NOMO-1 treated with DMSO at 0.1 percent for 48 hours (cell line): ENCODE data around the gene SYTL5.

Source experiments
- DNase-seq: peaks from one replicate; lab custom pipeline; 2025; ENCODE audit not compliant: unreplicated experiment; lab: John Stamatoyannopoulos, UW

SYTL5 gene

DNA sequence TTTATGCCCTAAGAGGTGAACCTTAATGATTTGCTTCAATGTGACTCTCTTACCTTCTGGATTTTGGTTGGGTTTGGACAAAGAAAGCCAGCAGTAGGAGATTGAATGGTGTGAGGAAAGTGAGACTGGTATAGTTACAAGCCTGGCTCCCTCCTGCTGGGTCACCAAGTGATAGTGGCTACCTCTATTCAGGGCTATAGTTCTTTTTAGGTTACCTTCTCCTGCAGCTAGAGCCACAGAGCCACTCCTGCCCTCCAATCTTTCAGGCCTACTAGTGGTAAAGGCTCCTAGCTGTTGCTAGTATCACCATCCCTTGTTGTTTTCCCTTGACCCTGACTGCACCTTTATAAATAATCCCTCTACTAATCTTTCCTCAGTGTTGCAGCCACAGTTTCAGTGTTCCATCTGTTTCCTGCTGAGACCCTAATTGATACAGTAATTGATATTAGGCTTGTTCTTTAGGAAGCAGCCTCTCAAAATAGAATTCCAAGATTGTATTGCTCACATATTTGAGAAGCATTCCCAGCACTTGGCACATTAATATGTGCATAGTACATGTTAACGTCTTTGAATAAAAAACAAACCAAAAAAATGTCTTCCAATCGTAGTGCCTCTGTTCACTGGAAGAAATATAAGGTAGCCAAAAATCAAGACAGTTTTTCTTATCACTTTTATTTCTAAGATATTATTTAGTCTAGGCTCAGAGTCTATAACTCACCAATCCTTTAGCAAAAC is 132.0 kb downstream of the SYTL5 start:
- no peak for DNase-seq

DNA sequence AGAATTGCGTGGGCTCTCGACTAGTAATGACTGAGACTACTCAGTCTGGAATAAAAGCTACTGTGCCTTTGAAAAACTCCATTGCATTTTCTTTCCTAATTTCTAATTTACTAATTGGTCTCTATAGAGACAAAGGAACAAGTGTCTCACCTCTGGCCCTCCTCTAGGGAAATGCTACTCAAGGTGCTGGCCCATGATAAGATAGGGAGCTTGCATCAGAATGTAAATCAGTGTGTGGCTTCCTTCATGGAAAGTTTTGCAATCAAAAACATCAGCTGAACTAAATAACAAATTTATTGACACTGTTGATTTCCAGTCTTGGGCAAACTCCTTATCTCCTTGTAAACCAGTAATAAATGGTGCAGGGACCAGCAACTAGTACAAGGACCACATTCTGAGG is 132.5 kb downstream of the SYTL5 start:
- DNase-seq: no peak

DNA sequence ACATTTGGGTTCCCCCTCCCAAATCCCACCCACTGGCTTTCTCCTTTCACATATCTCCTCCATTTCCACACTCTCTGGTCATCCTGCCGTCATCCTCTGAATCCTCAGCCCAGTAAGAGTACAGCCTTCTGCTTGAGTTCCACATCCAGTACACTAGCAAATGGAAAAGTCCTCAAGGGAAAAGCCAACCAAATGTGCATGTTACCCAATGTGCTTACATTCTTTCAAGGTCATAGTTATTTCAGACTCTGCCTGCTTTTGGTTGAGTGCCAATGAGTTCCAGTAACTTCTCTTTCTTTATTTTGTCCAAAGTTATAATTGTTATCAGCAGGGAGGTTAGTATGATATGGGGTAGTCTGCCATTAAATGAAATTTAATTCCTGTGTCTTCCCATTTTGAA is 136.3 kb downstream of the SYTL5 start:
- DNase-seq: no peak

DNA sequence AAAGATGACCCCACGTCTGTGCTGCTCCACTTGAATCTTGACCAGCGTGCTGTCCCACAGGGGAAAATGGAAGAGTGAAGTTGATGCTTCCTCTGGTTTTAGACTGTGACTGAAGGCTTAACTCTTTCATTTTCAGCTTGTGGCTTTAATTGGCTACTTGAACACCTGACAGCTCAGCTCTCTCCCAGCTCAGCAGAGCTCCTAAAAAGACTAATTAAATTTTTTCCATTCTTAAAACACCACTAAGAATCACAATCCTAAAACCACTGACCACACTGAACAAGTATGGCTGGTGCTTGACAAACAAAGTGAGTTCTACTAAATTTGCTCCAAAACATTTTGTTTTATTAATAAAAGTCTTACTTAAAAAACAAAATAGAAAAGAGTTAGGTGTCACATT is 142.7 kb downstream of the SYTL5 start:
- no peak for DNase-seq

DNA sequence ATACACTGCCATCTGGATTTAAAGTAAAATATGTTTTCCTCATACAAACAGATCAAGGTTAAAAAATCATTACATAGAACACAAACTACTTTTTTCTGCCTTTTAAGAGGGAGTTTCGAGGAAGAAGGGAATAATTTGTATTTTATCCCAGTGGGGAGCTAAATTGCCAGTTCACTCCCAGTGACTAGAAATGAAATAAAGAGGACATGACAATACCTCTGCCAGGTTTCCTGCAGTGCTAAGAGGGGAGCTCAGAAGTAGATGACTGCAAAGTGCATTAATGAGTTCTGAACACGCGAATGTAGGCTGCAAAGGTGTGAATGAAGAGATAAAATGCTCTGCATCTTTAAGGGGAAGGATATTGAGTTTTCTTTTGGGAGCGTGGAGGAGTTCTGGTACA is 144.6 kb downstream of the SYTL5 start:
- no peak for DNase-seq

DNA sequence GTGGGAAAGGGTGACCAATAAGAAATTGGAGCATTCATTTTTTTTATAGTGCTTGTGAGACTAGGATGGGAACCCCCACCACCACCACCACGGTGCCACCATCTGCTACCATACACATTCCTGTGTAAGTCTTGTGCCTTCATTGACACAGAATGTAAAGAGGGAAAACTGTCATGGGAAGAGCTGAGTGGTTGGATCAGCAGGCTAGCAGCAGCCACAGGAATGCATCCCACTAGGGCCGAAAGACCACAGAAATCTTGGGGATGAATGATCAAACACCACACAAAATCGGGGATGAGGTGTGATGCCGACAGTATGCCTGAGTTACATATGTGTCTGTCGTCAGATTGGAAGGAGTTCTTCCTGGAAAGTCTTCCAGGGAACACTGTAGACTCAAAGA is 145.1 kb downstream of the SYTL5 start:
- DNase-seq: no peak

DNA sequence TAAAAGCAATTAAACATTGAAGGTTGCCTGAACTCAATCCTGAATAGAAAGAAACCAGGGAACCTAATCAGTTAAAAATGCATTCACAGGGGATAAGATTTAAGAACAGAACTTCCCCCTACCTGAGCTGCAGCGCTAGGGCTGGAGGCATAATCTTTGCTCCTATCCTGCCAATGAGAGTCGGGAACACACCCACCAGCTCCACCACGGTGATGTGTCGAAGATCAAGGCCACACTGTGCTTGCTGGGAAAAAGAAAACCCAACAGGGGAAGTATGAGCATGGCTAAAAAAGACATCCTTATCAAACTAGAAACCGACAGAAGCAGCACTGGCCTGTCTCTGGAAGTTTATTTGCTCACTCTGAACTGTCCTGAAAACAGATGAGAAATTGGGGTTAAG is 148.0 kb downstream of the SYTL5 start:
- no peak for DNase-seq

DNA sequence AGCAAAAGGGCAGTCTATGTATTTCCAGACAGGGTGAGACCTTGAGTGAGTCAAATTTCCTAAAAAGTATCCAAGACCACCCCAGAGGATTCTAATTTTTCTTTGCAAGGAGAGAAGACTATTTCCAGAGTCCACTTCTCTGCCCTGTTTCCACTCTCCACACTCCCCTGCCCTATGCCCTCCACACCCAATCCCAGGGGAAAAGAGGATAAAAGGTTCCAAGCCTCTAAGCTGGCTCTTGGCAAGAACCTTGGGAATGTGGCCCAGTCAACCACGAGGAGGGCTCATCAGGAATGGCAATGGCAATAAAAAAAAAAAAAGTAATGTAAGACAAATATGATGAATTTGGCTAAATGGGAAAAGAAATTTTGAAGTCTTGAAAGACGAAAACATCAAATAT is 148.5 kb downstream of the SYTL5 start:
- no peak for DNase-seq

DNA sequence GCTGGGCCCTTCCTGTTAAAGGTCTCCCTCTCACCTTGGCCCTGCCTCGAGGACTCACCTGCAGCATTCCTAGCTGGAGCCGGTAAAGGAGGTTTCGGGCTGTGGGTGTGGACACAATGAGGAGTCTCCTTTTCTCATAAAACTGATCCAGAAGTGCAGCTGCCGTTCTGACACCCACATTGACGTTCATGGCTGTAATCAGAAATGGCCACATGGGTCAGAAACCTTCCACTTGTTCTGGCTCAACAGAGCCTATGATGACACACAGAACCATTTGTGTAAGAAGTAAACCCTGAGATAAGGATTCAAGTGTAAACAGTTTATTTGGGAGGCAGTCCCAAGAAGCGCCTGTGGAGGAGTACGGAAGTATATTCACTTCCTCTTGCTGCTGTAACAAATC is 150.5 kb downstream of the SYTL5 start:
- no peak for DNase-seq

DNA sequence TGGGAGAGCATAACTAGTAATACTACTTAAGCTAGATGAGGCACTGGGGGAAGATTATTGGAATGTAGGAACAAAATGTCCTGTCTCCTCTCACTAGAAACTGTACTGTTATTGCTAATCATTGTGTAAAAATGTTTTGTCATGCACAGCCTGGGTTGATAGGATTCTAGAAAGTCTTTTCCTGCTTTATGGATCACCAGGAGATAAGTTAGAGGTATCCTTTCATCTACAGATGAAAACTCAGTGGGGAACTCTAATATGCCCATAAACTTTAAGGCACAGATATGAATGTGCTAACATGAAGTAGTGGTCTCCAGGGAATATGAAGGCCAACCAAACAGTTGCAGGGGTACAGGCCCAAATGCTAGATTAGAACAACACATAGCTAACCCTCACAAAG is 156.8 kb downstream of the SYTL5 start:
- DNase-seq: no peak

DNA sequence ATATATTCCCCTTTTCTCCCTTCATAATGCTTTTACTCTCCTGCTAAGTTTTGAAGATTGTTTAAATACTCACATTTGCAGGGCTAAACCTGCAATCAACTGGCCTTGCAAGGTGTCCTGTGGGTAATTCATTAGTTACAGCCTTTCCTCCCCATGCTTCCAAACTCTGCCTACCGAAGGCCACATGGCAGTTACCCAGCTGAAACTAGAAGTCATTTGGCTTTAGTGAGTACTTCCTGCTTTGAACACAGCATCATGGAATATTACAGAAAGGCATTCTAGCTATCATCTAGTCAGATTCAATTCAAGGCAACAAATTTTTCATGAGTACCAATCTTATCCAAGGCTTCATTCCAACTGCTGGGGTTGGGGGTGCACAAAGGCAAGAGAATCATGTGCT is 158.7 kb downstream of the SYTL5 start:
- peak; percentile 17 for DNase-seq

DNA sequence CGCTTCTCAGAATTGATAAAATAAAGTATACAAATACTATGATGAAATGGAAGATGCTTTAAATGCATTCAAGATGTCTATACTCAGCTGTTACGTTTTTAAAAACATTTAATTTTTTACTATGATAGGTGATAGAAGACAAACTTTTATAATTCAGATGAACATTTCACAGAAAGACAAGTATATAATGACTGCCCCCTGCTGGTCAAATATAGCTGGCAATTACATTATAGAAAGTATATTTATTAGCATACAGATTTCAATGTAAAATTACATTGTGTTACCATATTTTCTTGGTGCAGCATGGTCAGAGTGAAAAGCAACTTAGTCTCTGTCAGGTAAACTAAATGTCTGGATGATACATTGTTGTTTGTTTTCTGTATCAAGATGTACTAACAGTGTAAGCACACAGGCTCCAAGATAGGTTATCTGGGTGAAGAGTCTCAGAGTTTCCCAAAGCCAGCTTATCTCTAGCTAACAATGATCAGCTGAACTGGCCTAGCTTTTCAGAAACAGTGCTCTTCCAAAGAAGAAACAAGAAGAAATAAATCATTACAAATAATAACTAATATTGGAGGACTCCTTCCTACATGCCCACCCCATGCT is 160.2 kb downstream of the SYTL5 start:
- peak; percentile 37 for DNase-seq

DNA sequence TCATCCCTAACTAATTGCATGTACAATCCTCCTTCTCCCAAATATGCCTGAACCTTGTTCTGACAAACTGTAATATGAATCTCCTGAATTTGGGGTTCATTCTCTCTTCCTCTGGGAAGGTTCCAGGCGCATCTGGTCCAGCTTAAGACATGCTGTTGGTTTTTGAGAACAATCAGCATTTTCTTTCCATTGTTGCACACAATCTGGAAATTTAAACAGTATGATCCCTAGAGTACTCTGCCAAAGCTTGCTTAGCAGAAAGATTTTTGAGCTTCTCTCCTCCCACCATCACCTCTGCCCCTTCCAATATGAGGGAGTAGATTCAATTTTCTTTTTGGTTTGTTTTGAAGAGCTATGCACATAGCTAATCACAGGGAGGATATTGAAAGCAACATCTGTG is 164.2 kb downstream of the SYTL5 start:
- no peak for DNase-seq

DNA sequence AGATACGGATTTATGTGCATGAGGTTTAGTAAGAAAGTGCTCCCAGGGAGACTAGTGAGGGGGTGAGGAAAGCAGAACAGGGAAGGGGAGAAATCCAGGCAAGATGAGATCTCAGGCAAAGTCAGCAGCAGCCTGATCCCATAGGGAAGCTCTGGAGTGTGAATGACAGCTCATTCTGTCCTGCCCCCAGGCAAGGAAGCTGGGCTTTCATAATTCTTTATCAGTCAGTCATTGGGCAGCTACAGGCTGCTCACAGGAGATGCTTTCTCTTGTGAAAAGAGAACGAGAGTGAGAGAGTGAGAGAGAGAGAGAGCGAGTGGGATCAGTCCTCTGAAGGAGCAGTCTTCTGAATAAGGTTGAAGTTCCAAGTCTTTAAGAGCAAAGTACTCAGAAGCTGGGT is 166.2 kb downstream of the SYTL5 start:
- DNase-seq: no peak

DNA sequence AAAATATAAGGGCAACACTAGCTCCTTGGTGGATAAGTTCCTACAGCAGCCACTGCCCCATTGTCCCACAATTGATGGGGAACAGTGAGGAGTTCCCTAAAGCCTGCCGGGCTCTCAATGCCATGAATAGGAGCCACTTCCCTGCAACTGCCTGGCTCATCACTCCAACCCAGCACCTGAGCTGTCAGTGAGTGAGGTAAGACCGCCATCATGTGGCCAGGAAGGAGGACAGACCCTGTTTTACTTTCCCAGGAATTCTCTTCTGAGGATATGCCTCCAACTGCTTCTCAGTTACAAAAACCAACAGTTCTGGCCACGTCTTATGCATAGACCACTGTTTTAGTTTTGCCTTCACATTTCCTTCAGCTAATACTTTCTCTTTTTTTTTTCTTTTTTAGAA is 168.8 kb downstream of the SYTL5 start:
- DNase-seq: peak; percentile 16

DNA sequence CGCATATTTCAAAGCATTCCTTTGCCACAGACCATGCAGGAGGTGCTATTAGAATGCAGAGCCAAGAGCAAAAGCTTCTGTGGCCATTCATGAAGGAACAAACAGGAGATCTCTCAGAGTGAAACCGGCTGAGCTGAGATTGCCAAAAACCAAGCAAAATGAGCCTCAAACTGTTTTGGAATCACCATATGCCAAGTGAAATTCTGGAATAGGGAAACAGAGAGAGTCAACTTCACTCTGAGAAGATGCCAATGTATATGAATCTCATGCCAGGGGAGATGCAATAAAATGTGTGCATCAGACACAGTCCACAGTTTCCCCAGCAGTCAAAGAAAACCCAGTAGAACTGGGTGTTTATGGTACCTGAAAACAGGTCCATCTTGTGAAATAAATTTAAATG is 172.0 kb downstream of the SYTL5 start:
- no peak for DNase-seq
